Measurements from ENCODE around the gene CEP72. TPM values are rescaled to one million over a fixed set of nuclear protein-coding genes. Genes with fewer than 3 reads are reported as not detected.
"Not testable (repeated sequence)": the region's sequence is repeated elsewhere in the genome, so short reads cannot be mapped to it uniquely, and the experiment has no call there.

Gene CEP72
- total RNA-seq, 2 experiments from 2014 or later = 21.6 to 22.5 TPM

GRCh38 chr5:680118-680795 lies 68.1 kb downstream of the CEP72 start:
- H3K36me3 Mint-ChIP-seq; intact Hi-C loops (cut with micrococcal nuclease); POLR2A ChIA-PET; H3K9me3 Mint-ChIP-seq; H3K4me1 Mint-ChIP-seq (ENCODE audit: low read depth); CTCF ChIA-PET; H3K4me3 Mint-ChIP-seq; H3K27ac Mint-ChIP-seq; DNase-seq; H3K27me3 Mint-ChIP-seq: not testable (repeated sequence)

DNA sequence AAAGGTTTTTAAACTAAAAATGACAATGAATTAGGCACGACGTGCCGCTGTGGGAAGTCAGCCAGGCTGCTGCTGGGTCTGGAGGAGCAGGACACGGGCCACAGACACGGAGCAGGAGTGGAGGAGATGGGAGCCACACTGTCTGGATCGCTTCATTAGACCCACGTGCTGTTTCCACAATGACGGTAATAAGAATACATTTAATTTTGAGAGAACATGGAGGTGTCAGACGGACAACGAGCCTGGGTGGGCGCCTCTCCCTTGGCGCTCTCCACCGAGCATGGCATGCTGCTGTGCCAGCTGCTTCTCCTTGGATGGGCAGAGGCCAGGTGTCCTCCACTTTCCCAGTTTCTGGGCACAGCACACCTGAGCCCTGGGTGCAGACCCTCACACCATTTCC lies 68.7 kb downstream of the CEP72 start:
- POLR2A ChIA-PET; H3K9me3 Mint-ChIP-seq; H3K36me3 Mint-ChIP-seq; H3K4me3 Mint-ChIP-seq; CTCF ChIA-PET; H3K4me1 Mint-ChIP-seq (ENCODE audit: low read depth); H3K27me3 Mint-ChIP-seq; H3K27ac Mint-ChIP-seq; DNase-seq; intact Hi-C loops (cut with micrococcal nuclease): not testable (repeated sequence)

GRCh38 chr5:681317-682191 lies 69.4 kb downstream of the CEP72 start:
- intact Hi-C loops (cut with micrococcal nuclease) = loop anchor here (2.0 kb wide), 1 partner anchor 93 kb away; no protein-coding TSS in a partner anchor
- CTCF ChIA-PET; POLR2A ChIA-PET; H3K9me3 Mint-ChIP-seq; H3K4me1 Mint-ChIP-seq (ENCODE audit: low read depth); H3K4me3 Mint-ChIP-seq; DNase-seq; H3K36me3 Mint-ChIP-seq; H3K27ac Mint-ChIP-seq; H3K27me3 Mint-ChIP-seq: not testable (repeated sequence)

- H3K4me1 Mint-ChIP-seq (ENCODE audit: low read depth); H3K36me3 Mint-ChIP-seq; H3K4me3 Mint-ChIP-seq; CTCF ChIA-PET; H3K27ac Mint-ChIP-seq; POLR2A ChIA-PET; H3K9me3 Mint-ChIP-seq; H3K27me3 Mint-ChIP-seq; DNase-seq: not testable (repeated sequence)
- intact Hi-C loops (cut with micrococcal nuclease) = loop anchor here (2.0 kb wide), 1 partner anchor 93 kb away; no protein-coding TSS in a partner anchor
These were observed 70.1 kb downstream of the CEP72 start for GRCh38 chr5:682216-682615.

DNA sequence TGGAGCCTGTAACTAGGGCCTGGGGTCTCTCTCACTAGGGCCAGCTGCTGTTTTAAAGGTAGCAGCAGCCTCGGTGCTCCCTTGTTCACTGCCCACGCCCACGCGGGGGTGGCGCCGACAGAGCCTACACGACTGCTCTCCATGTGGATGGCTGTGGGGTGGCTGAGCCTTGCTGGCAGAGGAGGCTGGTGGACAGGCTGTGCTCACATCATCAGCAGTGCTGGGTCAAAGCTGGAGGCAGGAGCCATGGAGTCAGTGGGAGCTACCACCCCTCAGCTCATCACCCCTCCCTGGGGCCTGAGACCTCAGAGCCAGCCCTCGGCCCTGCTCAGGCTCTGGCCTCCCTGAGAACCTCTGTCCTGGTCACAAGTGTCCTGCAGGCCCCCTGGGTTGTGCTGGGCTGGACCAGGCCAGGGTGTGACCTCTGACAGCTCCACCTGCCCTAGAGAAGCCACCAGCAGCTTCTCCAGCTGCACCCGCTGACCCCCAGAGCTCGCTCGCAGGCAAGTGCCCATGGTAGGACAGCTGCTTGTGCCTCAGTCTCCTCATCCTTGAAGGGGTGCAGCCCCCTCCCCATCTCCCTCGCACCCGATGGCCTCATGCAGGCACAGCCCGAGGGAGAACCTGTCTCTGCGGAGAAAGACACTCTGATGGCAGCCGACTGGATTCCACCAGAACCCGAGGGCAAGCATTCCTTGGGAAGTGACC lies 70.7 kb downstream of the CEP72 start:
- CTCF ChIA-PET; DNase-seq; H3K9me3 Mint-ChIP-seq; H3K27me3 Mint-ChIP-seq; H3K36me3 Mint-ChIP-seq; POLR2A ChIA-PET; H3K27ac Mint-ChIP-seq; H3K4me1 Mint-ChIP-seq (ENCODE audit: low read depth); H3K4me3 Mint-ChIP-seq: not testable (repeated sequence)
- intact Hi-C loops (cut with micrococcal nuclease) = loop anchor here (2.0 kb wide), 1 partner anchor 92 kb away; no protein-coding TSS in a partner anchor

GRCh38 chr5:683551-684481 lies 71.7 kb downstream of the CEP72 start:
- ChIA-PET CTCF (no interaction called here), POLR2A (no interaction called here)
- H3K27ac Mint-ChIP-seq = no peak overlapping the region
- H3K9me3 Mint-ChIP-seq = no peaks in the 10 kb centered on the region
- intact Hi-C loops (cut with micrococcal nuclease) = loop anchor here (2.0 kb wide), 1 partner anchor 91 kb away; no protein-coding TSS in a partner anchor
- H3K27me3 Mint-ChIP-seq = no peaks in the 10 kb centered on the region
- no peak overlapping the region for H3K4me3 Mint-ChIP-seq
- H3K36me3 Mint-ChIP-seq = no peaks in the 10 kb centered on the region
- no peak for DNase-seq
- no peaks in the 10 kb centered on the region for H3K4me1 Mint-ChIP-seq (ENCODE audit: low read depth)

DNA sequence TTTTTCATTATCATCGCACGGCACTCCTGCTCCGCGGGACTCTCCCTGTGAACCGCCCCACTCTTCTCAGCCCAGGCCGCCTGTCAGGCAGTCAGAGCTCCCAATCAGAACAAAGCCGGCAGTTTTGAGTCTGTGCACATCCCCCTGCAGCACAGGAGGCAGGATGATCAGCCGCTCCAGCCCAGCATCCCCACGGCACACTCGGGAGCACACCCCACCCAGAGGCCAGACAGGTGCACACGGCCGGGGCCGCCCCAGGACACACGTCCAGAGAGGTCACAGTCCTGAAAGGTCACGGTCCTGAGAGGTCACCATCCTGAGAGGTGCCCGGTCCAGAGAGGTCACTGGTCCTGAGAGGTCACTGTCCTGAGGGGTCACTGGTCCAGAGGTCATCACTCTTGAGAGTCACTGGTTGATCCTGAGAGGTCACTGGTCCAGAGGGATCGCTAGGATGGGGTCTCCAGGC lies 72.6 kb downstream of the CEP72 start:
- POLR2A ChIA-PET = no interaction called here
- H3K9me3 Mint-ChIP-seq = no peaks in the 10 kb centered on the region
- H3K4me3 Mint-ChIP-seq = no peak overlapping the region
- DNase-seq = no peak
- intact Hi-C loops (cut with micrococcal nuclease) = no loop called here
- CTCF ChIA-PET = no interaction called here
- no peaks in the 10 kb centered on the region for H3K36me3 Mint-ChIP-seq
- no peak overlapping the region for H3K27ac Mint-ChIP-seq
- H3K27me3 Mint-ChIP-seq = no peaks in the 10 kb centered on the region
- H3K4me1 Mint-ChIP-seq (ENCODE audit: low read depth) = no peaks in the 10 kb centered on the region

DNA sequence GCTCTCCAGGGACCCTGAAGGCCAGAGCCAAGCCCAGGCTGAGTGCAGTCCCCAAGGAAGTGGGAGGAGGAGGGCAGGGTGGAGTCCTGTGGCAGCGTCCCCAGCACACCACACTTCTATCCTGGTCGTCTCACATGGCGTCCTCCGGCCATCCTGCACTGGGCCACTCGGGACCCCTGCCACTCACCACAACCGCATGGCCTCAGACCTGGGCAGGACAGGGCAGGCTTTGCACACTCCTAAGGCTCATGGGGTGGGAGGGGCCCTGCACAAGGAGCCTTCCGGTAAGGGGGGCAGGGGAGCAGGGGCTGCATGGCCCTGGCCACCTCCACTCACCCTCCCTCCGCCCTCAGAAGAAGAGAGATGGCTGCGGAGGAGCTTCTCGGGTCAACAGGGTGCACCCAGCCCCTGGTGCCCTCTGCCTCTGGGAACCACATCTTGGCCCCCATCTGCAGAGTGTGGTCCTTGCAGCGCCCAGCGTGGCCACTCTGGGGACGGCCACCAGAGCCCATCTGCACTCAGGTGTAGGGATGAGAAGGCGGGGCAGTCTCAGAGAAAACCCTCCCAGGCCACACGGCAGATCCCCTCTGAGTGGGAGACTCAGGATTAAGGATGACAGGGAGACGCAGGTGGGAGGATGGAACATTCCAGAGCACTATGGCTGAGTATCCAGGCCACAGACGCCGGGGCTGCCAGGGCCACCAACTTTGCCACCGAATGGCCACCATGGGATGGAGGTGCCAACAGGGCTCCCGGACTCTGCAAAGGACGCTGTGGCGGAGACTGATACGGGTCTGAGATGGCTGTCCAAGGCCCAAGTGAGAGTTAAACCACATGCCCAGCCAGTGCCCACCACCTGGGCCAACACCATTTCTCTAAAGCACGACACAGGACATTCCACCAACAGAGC lies 73.4 kb downstream of the CEP72 start:
- Mint-ChIP-seq H3K9me3 (no peaks in the 10 kb centered on the region), H3K4me3 (no peak overlapping the region), H3K4me1 (ENCODE audit: low read depth) (no peaks in the 10 kb centered on the region), H3K27ac (no peak overlapping the region), H3K27me3 (no peaks in the 10 kb centered on the region), H3K36me3 (no peaks in the 10 kb centered on the region)
- ChIA-PET POLR2A (no interaction called here), CTCF (no interaction called here)
- DNase-seq = no peak
- intact Hi-C loops (cut with micrococcal nuclease) = no loop called here

DNA sequence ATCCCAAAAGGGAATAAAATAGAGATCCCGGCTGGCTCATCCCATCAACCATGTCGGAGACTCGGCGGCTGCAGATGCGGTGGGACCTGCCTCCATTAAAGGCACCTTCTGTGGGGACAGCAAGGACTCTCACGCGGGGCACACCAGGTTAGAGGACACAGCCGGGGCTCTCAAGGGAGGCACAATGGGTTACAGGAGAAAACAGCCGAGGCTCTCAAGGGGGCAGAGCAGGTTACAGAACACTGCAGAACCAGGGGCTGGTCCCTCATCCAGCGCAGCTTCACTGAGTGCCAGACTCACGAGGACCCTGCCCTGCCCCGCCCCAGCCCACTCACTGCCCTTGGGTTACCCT lies 74.0 kb downstream of the CEP72 start:
- DNase-seq; POLR2A ChIA-PET; CTCF ChIA-PET; H3K27me3 Mint-ChIP-seq; H3K4me3 Mint-ChIP-seq; intact Hi-C loops (cut with micrococcal nuclease); H3K9me3 Mint-ChIP-seq; H3K36me3 Mint-ChIP-seq; H3K27ac Mint-ChIP-seq; H3K4me1 Mint-ChIP-seq (ENCODE audit: low read depth): not testable (repeated sequence)

DNA sequence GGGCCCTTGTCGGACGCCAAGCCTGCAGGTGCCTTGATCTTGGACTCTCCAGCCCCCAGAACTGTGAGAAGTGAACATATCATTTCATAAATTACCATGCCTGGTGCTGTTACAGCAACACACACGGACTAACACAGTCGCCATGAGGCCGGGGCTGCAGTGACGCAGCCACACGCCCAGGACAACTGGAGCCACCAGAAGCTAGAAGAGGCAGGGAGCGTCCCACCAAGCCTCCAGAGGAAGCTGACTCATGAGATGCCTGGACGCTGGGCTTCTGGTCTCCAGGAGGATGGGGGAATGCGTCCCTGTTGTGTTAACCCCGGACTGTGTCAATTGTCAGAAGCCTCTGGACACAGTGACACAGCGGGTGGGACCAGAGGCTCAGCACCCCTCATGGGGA lies 74.8 kb downstream of the CEP72 start:
- H3K27me3 Mint-ChIP-seq; POLR2A ChIA-PET; DNase-seq; H3K9me3 Mint-ChIP-seq; CTCF ChIA-PET; H3K4me1 Mint-ChIP-seq (ENCODE audit: low read depth); intact Hi-C loops (cut with micrococcal nuclease); H3K4me3 Mint-ChIP-seq; H3K27ac Mint-ChIP-seq; H3K36me3 Mint-ChIP-seq: not testable (repeated sequence)

GRCh38 chr5:688348-689010 lies 76.3 kb downstream of the CEP72 start:
- H3K4me3 Mint-ChIP-seq; H3K27me3 Mint-ChIP-seq; H3K9me3 Mint-ChIP-seq; H3K4me1 Mint-ChIP-seq (ENCODE audit: low read depth); CTCF ChIA-PET; H3K36me3 Mint-ChIP-seq; POLR2A ChIA-PET; intact Hi-C loops (cut with micrococcal nuclease); H3K27ac Mint-ChIP-seq; DNase-seq: not testable (repeated sequence)

Data from activated CD4-positive, alpha-beta memory T cell treated with anti-CD3 and anti-CD28 coated beads for 36 hours (primary cell).